Sigmoid colon (tissue), 7 donors: ENCODE results near the gene LRRC7. TPM values are rescaled to one million over a fixed set of nuclear protein-coding genes. Genes with fewer than 3 reads are reported as not detected.

Experiments
- DNase-seq: peaks from one replicate; pipeline ENCODE4 v3.0.0-alpha.2; 2019
- H3K27ac ChIP-seq, 4 donors: fragments of 200-600 bp; sonication (generic); one replicate each; pipeline ENCODE4 v1.5.1; 2016 to 2019; ENCODE audit warnings: mild to moderate bottlenecking in 1 of 4
- H3K27me3 ChIP-seq, 3 donors: fragments of 200-600 bp; sonication (generic); one replicate each; pipeline ENCODE4 v1.5.1; 2019; ENCODE audit warnings: mild to moderate bottlenecking in 1 of 3
- H3K36me3 ChIP-seq, 4 donors: fragments of 200-600 bp; sonication (generic); one replicate each; pipeline ENCODE4 v1.5.1; 2016 to 2019
- H3K4me1 ChIP-seq, 4 donors: fragments of 200-600 bp; sonication (generic); one replicate each; pipeline ENCODE4 v1.5.1; 2017 to 2019
- H3K4me3 ChIP-seq, 4 donors: fragments of 200-600 bp; sonication (generic); one replicate each; pipeline ENCODE4 v1.5.1; 2017 to 2019; ENCODE audit warnings: mild to moderate bottlenecking in 2 of 4, moderate library complexity in 1 of 4
- H3K9me3 ChIP-seq, 4 donors: fragments of 200-600 bp in 3 of 4; sonication (generic) in 3 of 4; one replicate each; pipeline versions ENCODE4 v1.5.1 to v1.6.1; 2013 to 2019
- CTCF ChIP-seq, 4 experiments: fragments of 450-650 bp in 3 of 4; fragments of 200-600 bp in 1 of 4; IDR thresholded peaks; one replicate each; pipeline ENCODE4 v1.5.1; 2016 to 2019; ENCODE audit warnings: antibody characterized with exemption in 4 of 4, mild to moderate bottlenecking in 3 of 4, moderate library complexity in 2 of 4
- EP300 ChIP-seq, 4 donors: sonication (generic); formaldehyde crosslinking; IDR thresholded peaks; one replicate each; pipeline ENCODE4 v1.6.1; 2017; ENCODE audit warnings: antibody characterized with exemption in 4 of 4
- POLR2A ChIP-seq, 2 donors: fragments of 450-650 bp; IDR thresholded peaks; one replicate each; pipeline ENCODE4 v1.6.1; 2016; ENCODE audit warnings: antibody characterized with exemption in 2 of 2, mild to moderate bottlenecking in 2 of 2, moderate library complexity in 2 of 2
- POLR2AphosphoS5 ChIP-seq, 4 donors: sonication (generic); formaldehyde crosslinking; IDR thresholded peaks; one replicate each; pipeline ENCODE4 v1.6.1; 2017; ENCODE audit warnings: antibody characterized with exemption in 4 of 4
- WGBS, 2 donors: extraction: QIAGEN DNeasy Blood & Tissue Kit; methylation state at CpG; one replicate each; pipeline ENCODE4 v1.1.7; 2013; 5-methylcytosine and 5-hydroxymethylcytosine counted together
- intact Hi-C: fragments of 100-400 bp; cut with DNase I; formaldehyde crosslinking; loops from one replicate; pipeline ENCODE4 v1.15.1; 2023
- polyA plus RNA-seq, 3 donors: library from polyadenylated mRNA; stranded (reverse); fragments of 200-250 nt; gene quantifications; one replicate each; pipeline ENCODE4 v1.2.3, GENCODE V29; 2013
- total RNA-seq, 4 donors: library from RNA; depleted of rRNA; stranded (reverse); fragments of >200 nt; gene quantifications; one replicate each; pipeline ENCODE4 v1.1.0, GENCODE V29; 2016
- donor health status: healthy with polysubstance abuse.
- donor health status: Bipolar disorder and iron deficiency.
- donor health status: healthy.

The LRRC7 gene
- total and polyA plus RNA-seq, 7 donors = 0.16 to 1.9 (median 0.41) TPM; not detected in 2

- TF ChIP-seq POLR2AphosphoS5 (IDR thresholded peaks at IDR 0.05) (no peak), POLR2A (IDR thresholded peaks at IDR 0.05) (no peak), EP300 (IDR thresholded peaks at IDR 0.05) (no peak), CTCF (IDR thresholded peaks at IDR 0.05) (no peak)
- intact Hi-C loops = no loop called here
- Histone ChIP-seq H3K27ac (no peak overlapping the region), H3K4me3 (no peak overlapping the region), H3K9me3 (no peaks in the 10 kb centered on the region), H3K27me3 (no peaks in the 10 kb centered on the region), H3K4me1 (no peaks in the 10 kb centered on the region), H3K36me3 (no peaks in the 10 kb centered on the region)
- no peak for DNase-seq
- 81 to 85% methylated on average over 2 of the region's 2 CpGs for WGBS, 2 donors
These were observed 361.8 kb downstream of the LRRC7 start for GRCh38 chr1:69929308-69930057.

GRCh38 chr1:69930396-69930795 is 362.7 kb downstream of the LRRC7 start:
- no peaks in the 10 kb centered on the region for H3K36me3 ChIP-seq
- no peak overlapping the region for H3K27ac ChIP-seq
- intact Hi-C loops = no loop called here
- no peaks in the 10 kb centered on the region for H3K27me3 ChIP-seq
- no peak overlapping the region for H3K4me3 ChIP-seq
- H3K4me1 ChIP-seq = no peaks in the 10 kb centered on the region
- no peaks in the 10 kb centered on the region for H3K9me3 ChIP-seq
- 85 to 92% methylated on average over 2 of the region's 2 CpGs for WGBS, 2 donors
- no peak for TF ChIP-seq POLR2AphosphoS5 (IDR thresholded peaks at IDR 0.05)
- no peak for TF ChIP-seq EP300 (IDR thresholded peaks at IDR 0.05)
- no peak for TF ChIP-seq CTCF (IDR thresholded peaks at IDR 0.05)
- TF ChIP-seq POLR2A (IDR thresholded peaks at IDR 0.05) = no peak
- no peak for DNase-seq

GRCh38 chr1:69932760-69933159 is 365.0 kb downstream of the LRRC7 start:
- Histone ChIP-seq H3K36me3 (no peaks in the 10 kb centered on the region), H3K27me3 (no peaks in the 10 kb centered on the region), H3K9me3 (no peaks in the 10 kb centered on the region), H3K4me3 (no peak overlapping the region), H3K4me1 (no peaks in the 10 kb centered on the region), H3K27ac (no peak overlapping the region)
- WGBS, 2 donors = 86% methylated on average over 3 of the region's 3 CpGs
- intact Hi-C loops = no loop called here
- TF ChIP-seq CTCF (IDR thresholded peaks at IDR 0.05) (no peak), POLR2A (IDR thresholded peaks at IDR 0.05) (no peak), POLR2AphosphoS5 (IDR thresholded peaks at IDR 0.05) (no peak), EP300 (IDR thresholded peaks at IDR 0.05) (no peak)
- DNase-seq = no peak

- Histone ChIP-seq H3K27ac (no peak overlapping the region), H3K9me3 (no peaks in the 10 kb centered on the region), H3K4me1 (no peaks in the 10 kb centered on the region), H3K4me3 (no peak overlapping the region), H3K36me3 (no peaks in the 10 kb centered on the region), H3K27me3 (no peaks in the 10 kb centered on the region)
- TF ChIP-seq EP300 (IDR thresholded peaks at IDR 0.05) = no peak
- no peak for TF ChIP-seq CTCF (IDR thresholded peaks at IDR 0.05)
- TF ChIP-seq POLR2AphosphoS5 (IDR thresholded peaks at IDR 0.05) = no peak
- TF ChIP-seq POLR2A (IDR thresholded peaks at IDR 0.05) = no peak
- no peak for DNase-seq
- WGBS, 2 donors = 82 to 84% methylated on average over 6 of the region's 6 CpGs
- intact Hi-C loops = no loop called here
These were observed 372.5 kb downstream of the LRRC7 start for GRCh38 chr1:69940231-69940630.

GRCh38 chr1:69940816-69941215 is 373.1 kb downstream of the LRRC7 start:
- no peak for DNase-seq
- no peaks in the 10 kb centered on the region for H3K27me3 ChIP-seq
- H3K4me1 ChIP-seq = no peaks in the 10 kb centered on the region
- TF ChIP-seq EP300 (IDR thresholded peaks at IDR 0.05) (no peak), POLR2AphosphoS5 (IDR thresholded peaks at IDR 0.05) (no peak), POLR2A (IDR thresholded peaks at IDR 0.05) (no peak), CTCF (IDR thresholded peaks at IDR 0.05) (no peak)
- 73 to 81% methylated on average over 3 of the region's 3 CpGs for WGBS, 2 donors
- intact Hi-C loops = no loop called here
- H3K36me3 ChIP-seq = no peaks in the 10 kb centered on the region
- H3K4me3 ChIP-seq = no peak overlapping the region
- H3K27ac ChIP-seq = no peak overlapping the region
- H3K9me3 ChIP-seq = peaks cover 0 to 2% (median 0%) of the 10 kb centered on the region in 4 donors
